Epithelial cell of esophagus (primary cell): ENCODE measurements around the gene FSTL1.

ENCODE experiments used
- DNase-seq: peaks from one replicate; pipeline ENCODE4 v3.0.0; 2010; ENCODE audit warnings: low read depth
- H3K4me3 ChIP-seq: 2 replicates; pipeline ENCODE4 v1.5.1; 2011; ENCODE audit warnings: mild to moderate bottlenecking, low read length, control low read depth
- TF ChIP-seq, protein P1 (sequence below): IDR thresholded peaks from 2 replicates; pipeline ENCODE4 v1.5.1; 2011; ENCODE audit warnings: low read depth, mild to moderate bottlenecking, low read length, control low read depth, inconsistent platforms; ENCODE audit not compliant: insufficient read depth; ENCODE audit errors: missing control alignments

FSTL1 gene, protein sequence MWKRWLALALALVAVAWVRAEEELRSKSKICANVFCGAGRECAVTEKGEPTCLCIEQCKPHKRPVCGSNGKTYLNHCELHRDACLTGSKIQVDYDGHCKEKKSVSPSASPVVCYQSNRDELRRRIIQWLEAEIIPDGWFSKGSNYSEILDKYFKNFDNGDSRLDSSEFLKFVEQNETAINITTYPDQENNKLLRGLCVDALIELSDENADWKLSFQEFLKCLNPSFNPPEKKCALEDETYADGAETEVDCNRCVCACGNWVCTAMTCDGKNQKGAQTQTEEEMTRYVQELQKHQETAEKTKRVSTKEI

GRCh38 chr3:120450600-120451271 lies at the start of gene FSTL1:
FSTL1 (minus strand) TSS chr3:120450992; CDS start chr3:120450746, 246 bp downstream.
- peak within 1 kb of the TSS; percentile 65 for H3K4me3 ChIP-seq
- TF ChIP-seq, protein P1, sequence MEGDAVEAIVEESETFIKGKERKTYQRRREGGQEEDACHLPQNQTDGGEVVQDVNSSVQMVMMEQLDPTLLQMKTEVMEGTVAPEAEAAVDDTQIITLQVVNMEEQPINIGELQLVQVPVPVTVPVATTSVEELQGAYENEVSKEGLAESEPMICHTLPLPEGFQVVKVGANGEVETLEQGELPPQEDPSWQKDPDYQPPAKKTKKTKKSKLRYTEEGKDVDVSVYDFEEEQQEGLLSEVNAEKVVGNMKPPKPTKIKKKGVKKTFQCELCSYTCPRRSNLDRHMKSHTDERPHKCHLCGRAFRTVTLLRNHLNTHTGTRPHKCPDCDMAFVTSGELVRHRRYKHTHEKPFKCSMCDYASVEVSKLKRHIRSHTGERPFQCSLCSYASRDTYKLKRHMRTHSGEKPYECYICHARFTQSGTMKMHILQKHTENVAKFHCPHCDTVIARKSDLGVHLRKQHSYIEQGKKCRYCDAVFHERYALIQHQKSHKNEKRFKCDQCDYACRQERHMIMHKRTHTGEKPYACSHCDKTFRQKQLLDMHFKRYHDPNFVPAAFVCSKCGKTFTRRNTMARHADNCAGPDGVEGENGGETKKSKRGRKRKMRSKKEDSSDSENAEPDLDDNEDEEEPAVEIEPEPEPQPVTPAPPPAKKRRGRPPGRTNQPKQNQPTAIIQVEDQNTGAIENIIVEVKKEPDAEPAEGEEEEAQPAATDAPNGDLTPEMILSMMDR: no peak
- peak; percentile 31 for DNase-seq

DNA sequence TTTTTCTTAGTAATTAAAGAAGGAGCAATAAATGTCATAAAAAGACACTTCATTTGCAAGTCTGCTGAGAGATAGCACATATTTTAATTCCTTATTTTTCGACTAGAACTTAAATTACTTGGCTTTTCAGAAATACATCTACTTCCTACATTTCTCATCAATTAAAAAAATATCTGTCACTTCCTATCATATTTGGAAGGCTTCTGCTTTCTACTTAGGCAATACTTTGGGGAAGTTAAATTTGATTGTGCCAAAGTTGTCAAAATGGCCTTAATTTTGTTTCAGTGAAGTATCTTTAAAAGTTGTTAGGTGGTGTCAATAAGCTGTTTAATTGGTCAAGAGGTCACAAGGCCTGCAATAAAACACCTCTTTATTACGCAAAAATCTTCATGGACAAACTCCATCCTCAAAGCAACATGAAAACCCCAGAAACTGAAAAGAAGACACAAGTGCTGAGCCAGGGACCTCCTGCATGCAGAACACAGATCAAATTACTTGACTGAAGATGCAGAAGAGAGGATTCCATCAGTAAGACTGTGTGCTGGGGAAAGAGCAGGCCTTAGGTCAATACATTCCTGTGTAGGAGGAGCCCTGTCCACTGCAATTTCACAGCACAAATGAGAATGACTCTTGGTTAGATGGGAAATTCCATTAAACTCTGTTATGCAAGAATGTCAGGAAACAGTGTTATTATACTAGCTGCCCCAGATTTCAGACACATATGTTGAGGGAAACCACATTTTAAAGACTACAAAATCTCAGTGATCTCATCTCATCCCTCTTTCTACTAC lies 48.0 kb upstream of the FSTL1 start:
- TF ChIP-seq, protein P1: no peak
- peak; percentile 60 for DNase-seq
- no peak overlapping the region for H3K4me3 ChIP-seq

DNA sequence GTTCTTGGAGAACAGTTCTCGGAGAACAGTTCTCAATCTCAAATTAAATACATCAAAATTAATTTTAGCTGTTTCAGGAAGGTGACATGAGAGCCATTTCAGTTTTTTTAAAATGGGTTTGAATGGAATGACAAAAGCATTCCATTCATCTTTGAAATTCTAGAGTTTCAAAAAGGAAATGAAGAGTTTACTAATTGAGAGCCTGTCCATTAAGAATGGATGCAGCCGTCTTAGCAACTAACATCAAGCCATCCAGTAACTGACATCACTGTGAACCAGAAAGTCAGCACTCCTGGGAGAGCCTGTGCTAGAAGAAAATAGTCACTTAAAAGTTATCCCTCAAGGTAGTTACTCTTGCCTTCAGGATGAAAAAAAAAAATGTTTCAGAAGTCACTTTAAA lies 47.0 kb upstream of the FSTL1 start:
- no peak for DNase-seq
- TF ChIP-seq, protein P1: no peak
- H3K4me3 ChIP-seq: no peak overlapping the region

DNA sequence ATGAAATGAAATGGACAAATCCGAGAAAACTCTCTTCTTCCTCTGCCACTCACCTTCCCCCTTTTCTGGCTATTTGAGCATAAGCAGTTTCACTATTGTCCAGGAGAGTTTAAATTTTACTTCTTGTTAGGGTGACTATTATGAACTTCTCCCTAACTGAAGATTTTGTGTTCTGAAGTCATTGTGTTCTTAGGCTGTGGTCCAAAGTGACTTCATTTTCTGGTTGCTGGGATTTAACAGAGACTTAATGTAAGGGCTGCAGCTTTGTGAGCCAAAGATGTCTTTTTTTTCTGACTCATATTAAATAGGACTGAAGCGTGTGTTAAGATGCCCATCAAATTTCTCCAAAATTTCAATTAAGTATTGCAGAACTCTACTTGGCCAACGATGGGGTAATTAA lies 46.5 kb upstream of the FSTL1 start:
- H3K4me3 ChIP-seq: no peak overlapping the region
- peak; percentile 76 for DNase-seq
- TF ChIP-seq, protein P1: no peak

- DNase-seq: peak; percentile 94
- H3K4me3 ChIP-seq: no peak overlapping the region
These were observed 45.6 kb upstream of the FSTL1 start for GRCh38 chr3:120496278-120497002.

DNA sequence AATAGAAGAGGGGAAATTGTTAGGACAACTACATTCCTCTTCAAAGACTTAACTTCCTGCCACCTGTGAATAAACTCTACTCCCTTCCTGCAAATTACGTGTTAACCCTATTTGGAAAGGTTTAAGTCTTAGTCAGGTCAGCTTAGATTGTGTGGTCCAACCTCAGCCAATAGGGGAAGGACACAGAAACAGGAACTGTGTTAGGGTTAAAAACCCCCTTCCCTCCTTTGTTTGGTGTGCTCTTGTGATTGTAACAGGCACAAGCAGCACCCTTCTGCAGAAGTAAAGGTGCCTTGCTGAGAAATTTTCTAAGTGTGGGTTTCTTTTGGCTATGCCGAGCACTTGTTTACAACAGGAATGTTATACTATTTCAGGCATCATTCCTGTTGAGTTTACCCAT lies 45.0 kb upstream of the FSTL1 start:
- H3K4me3 ChIP-seq: no peak overlapping the region
- DNase-seq: peak; percentile 23
- TF ChIP-seq, protein P1: no peak

More at GRCh38 chr3:120496278-120497002, 45.6 kb upstream of the FSTL1 start:
- TF ChIP-seq, protein P1: no peak
